ENCODE data around the gene BBS1. TPM values are rescaled to one million over a fixed set of nuclear protein-coding genes. Genes with fewer than 3 reads are reported as not detected.

The BBS1 gene
- total RNA-seq, 2 donors from 2014 or later = 52.4 to 67.3 TPM

GRCh38 chr11:66529655-66530054, 19.2 kb downstream of the BBS1 start:
- H3K4me3 ChIP-seq (ENCODE audit: low read length) = no peak overlapping the region
- Mint-ChIP-seq H3K27ac (no peak overlapping the region), H3K27me3 (ENCODE audit: insufficient read depth) (no peaks in the 10 kb centered on the region), H3K4me3 (no peak overlapping the region), H3K9me3 (no peaks in the 10 kb centered on the region), H3K36me3 (ENCODE audit: low read depth) (peaks cover 24% of the 10 kb centered on the region), H3K4me1 (no peaks in the 10 kb centered on the region)
- no peaks in the 10 kb centered on the region for H3K4me1 ChIP-seq (ENCODE audit: control insufficient read depth, insufficient read depth, low read length)
- H3K9ac ChIP-seq (ENCODE audit: extremely low read depth, low read length, poor library complexity, severe bottlenecking) = no peak overlapping the region
- TF ChIP-seq CTCF (conservative IDR thresholded peaks at IDR 0.05) = no peak
- H3K27me3 ChIP-seq (ENCODE audit: control insufficient read depth, insufficient read depth, low read length, poor library complexity, severe bottlenecking) = no peaks in the 10 kb centered on the region
- DNase-seq = no peak
- no peak overlapping the region for H3K27ac ChIP-seq (ENCODE audit: low read depth, low read length)
- no peaks in the 10 kb centered on the region for H3K36me3 ChIP-seq (ENCODE audit: control insufficient read depth, insufficient read depth, low read length)
- H3K9me3 ChIP-seq (ENCODE audit: control insufficient read depth, low read length) = no peaks in the 10 kb centered on the region
- WGBS, 2 experiments (ENCODE audit: insufficient coverage in 1 of 2, insufficient read length in 1 of 2) = 85 to 95% methylated on average over 8 to 13 of the region's 13 CpGs

GRCh38 chr11:66530927-66531709, 20.7 kb downstream of the BBS1 start:
- TF ChIP-seq CTCF (conservative IDR thresholded peaks at IDR 0.05) = no peak
- Histone ChIP-seq H3K4me3 (ENCODE audit: low read length) (no peak overlapping the region), H3K27ac (ENCODE audit: low read depth, low read length) (no peak overlapping the region), H3K9ac (ENCODE audit: extremely low read depth, low read length, poor library complexity, severe bottlenecking) (peak overlapping the region; percentile 6), H3K9me3 (ENCODE audit: control insufficient read depth, low read length) (no peaks in the 10 kb centered on the region), H3K36me3 (ENCODE audit: control insufficient read depth, insufficient read depth, low read length) (peaks cover 8% of the 10 kb centered on the region), H3K27me3 (ENCODE audit: control insufficient read depth, insufficient read depth, low read length, poor library complexity, severe bottlenecking) (no peaks in the 10 kb centered on the region), H3K4me1 (ENCODE audit: control insufficient read depth, insufficient read depth, low read length) (no peaks in the 10 kb centered on the region)
- no peak for DNase-seq
- Mint-ChIP-seq H3K36me3 (ENCODE audit: low read depth) (peaks cover 34% of the 10 kb centered on the region), H3K4me1 (no peaks in the 10 kb centered on the region), H3K4me3 (no peak overlapping the region), H3K27ac (no peak overlapping the region), H3K27me3 (ENCODE audit: insufficient read depth) (no peaks in the 10 kb centered on the region), H3K9me3 (no peaks in the 10 kb centered on the region)
- WGBS, 2 experiments (ENCODE audit: insufficient coverage in 1 of 2, insufficient read length in 1 of 2) = 80 to 94% methylated on average over 1 to 10 of the region's 10 CpGs

- H3K27me3 ChIP-seq (ENCODE audit: control insufficient read depth, insufficient read depth, low read length, poor library complexity, severe bottlenecking) = no peaks in the 10 kb centered on the region
- Mint-ChIP-seq H3K27ac (no peak overlapping the region), H3K27me3 (ENCODE audit: insufficient read depth) (no peaks in the 10 kb centered on the region), H3K4me1 (no peaks in the 10 kb centered on the region), H3K36me3 (ENCODE audit: low read depth) (peaks cover 30% of the 10 kb centered on the region), H3K9me3 (no peaks in the 10 kb centered on the region), H3K4me3 (no peak overlapping the region)
- peaks cover 8% of the 10 kb centered on the region for H3K36me3 ChIP-seq (ENCODE audit: control insufficient read depth, insufficient read depth, low read length)
- no peak overlapping the region for H3K9ac ChIP-seq (ENCODE audit: extremely low read depth, low read length, poor library complexity, severe bottlenecking)
- TF ChIP-seq CTCF (conservative IDR thresholded peaks at IDR 0.05) = no peak
- H3K4me1 ChIP-seq (ENCODE audit: control insufficient read depth, insufficient read depth, low read length) = no peaks in the 10 kb centered on the region
- no peaks in the 10 kb centered on the region for H3K9me3 ChIP-seq (ENCODE audit: control insufficient read depth, low read length)
- no peak overlapping the region for H3K27ac ChIP-seq (ENCODE audit: low read depth, low read length)
- WGBS, 2 experiments (ENCODE audit: insufficient coverage in 1 of 2, insufficient read length in 1 of 2) = 90 to 93% methylated on average over 6 to 11 of the region's 11 CpGs
- H3K4me3 ChIP-seq (ENCODE audit: low read length) = no peak overlapping the region
- no peak for DNase-seq
These were observed 21.4 kb downstream of the BBS1 start for GRCh38 chr11:66531841-66532240.
